Measurements from ENCODE around the gene NTRK3. TPM values are rescaled to one million over a fixed set of nuclear protein-coding genes. Genes with fewer than 3 reads are reported as not detected.

Gene NTRK3
- total and polyA plus RNA-seq, 2 donors (not counting 3 experiments of a cell fraction or from before 2014, with no cell fraction given) = not detected

DNA sequence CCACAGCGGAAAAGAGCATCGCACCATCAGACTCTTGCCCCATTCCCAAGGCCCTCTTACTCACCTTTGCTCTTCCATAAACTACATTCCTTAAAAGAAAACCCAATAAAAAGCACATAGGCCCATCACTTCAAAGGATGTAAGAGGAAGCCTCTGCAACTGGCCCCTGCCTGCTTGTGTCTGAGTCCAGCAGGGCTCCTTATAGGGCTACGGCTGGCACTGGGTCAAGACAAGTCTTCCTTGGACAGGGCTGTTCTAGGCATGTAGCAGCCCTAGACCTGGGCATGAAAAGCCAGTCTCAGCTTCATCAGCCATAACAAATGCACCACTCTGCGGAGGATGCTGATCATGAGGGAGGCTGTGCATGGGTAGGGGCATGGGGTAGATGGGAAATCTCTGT, 218.3 kb downstream of the NTRK3 start:
- no peaks in the 10 kb centered on the region for H3K27me3 ChIP-seq (ENCODE audit: control insufficient read depth in 2 of 2, insufficient read depth in 2 of 2, low read length in 2 of 2)
- no peak overlapping the region for H2AFZ ChIP-seq (ENCODE audit: low read depth, low read length)
- no TSS peak for BruUV-seq (replicated peaks)
- no peaks in the 10 kb centered on the region for H3K79me2 ChIP-seq (ENCODE audit: control insufficient read depth, insufficient read depth, low read length)
- H3K9ac ChIP-seq (replicated peaks; ENCODE audit: extremely low read depth, insufficient read depth, low read length) = no peak overlapping the region
- no peaks in the 10 kb centered on the region for H3K9me3 ChIP-seq (replicated peaks; ENCODE audit: control insufficient read depth, insufficient read depth, low read length)
- H4K20me1 ChIP-seq (replicated peaks; ENCODE audit: control insufficient read depth, extremely low read depth, insufficient read depth, low read length) = no peaks in the 10 kb centered on the region
- no peak for DNase-seq (ENCODE audit: low read depth, low spot score)
- no peaks in the 10 kb centered on the region for H3K4me1 ChIP-seq (ENCODE audit: control insufficient read depth, extremely low read depth, insufficient read depth, low read length)
- H3K4me2 ChIP-seq (ENCODE audit: insufficient read depth, low read length) = no peak overlapping the region
- CTCF ChIA-PET = no interaction called here
- intact Hi-C loops (cut with micrococcal nuclease) (no loop called here), dilution Hi-C loops (cut with MboI; ENCODE audit: extremely low pct_ligation_motif_present, low sequenced_read_pairs) (no loop called here)
- no peaks in the 10 kb centered on the region for H3K9me1 ChIP-seq (replicated peaks; ENCODE audit: control insufficient read depth, extremely low read depth, insufficient read depth, low read length)
- no peaks in the 10 kb centered on the region for H3K36me3 ChIP-seq (ENCODE audit: control insufficient read depth in 2 of 2, extremely low read depth in 1 of 2, insufficient read depth in 2 of 2, low read length in 2 of 2)
- no peak for TF ChIP-seq MYC (IDR thresholded peaks at IDR 0.05; ENCODE audit: low read depth, low read length)
- no peak overlapping the region for H3K27ac ChIP-seq (ENCODE audit: insufficient read depth, low read depth, low read length)
- H3K4me3 ChIP-seq (replicated peaks in 1 of 3; ENCODE audit: insufficient read depth in 1 of 3, low read depth in 1 of 3, low read length in 3 of 3) = no peak overlapping the region
- FAIRE-seq = no peak
- POLR2A ChIA-PET = no interaction called here

DNA sequence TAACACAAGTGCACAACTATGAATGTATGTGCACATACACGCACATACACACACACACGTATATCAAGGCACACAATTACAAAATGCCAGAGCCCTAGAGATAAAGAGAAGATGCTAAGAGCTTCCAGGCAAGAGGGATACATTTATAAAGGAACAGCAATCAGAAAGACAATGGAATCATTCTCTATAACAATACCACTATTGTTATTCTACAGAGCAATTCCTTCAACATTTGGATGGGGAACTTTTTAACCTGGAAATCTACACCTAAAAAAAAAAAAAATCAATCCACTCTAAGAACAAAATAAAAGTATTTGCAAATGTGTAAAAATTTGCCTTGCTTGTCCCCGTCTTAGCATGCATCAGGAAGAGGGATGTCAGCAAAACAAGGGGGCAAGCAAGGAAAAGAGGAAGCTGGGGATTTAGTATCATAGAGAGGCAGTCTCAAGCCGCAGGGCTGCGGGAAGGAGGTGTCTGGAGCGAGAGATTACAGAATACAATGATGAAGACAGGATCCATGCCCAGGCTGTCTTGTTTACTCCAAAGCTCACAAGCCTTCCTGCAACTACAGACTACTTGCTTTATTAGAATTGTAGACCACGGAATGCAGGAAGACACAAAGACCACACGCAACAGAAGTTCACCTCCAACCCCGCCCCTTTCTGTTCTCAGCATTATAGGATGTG, 220.2 kb downstream of the NTRK3 start:
- no peak overlapping the region for H3K27ac ChIP-seq (ENCODE audit: insufficient read depth, low read depth, low read length)
- TF ChIP-seq, protein P1, sequence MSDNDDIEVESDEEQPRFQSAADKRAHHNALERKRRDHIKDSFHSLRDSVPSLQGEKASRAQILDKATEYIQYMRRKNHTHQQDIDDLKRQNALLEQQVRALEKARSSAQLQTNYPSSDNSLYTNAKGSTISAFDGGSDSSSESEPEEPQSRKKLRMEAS (IDR thresholded peaks at IDR 0.05; ENCODE audit: insufficient read depth, insufficient read length) = no peak
- TF ChIP-seq, protein P2, sequence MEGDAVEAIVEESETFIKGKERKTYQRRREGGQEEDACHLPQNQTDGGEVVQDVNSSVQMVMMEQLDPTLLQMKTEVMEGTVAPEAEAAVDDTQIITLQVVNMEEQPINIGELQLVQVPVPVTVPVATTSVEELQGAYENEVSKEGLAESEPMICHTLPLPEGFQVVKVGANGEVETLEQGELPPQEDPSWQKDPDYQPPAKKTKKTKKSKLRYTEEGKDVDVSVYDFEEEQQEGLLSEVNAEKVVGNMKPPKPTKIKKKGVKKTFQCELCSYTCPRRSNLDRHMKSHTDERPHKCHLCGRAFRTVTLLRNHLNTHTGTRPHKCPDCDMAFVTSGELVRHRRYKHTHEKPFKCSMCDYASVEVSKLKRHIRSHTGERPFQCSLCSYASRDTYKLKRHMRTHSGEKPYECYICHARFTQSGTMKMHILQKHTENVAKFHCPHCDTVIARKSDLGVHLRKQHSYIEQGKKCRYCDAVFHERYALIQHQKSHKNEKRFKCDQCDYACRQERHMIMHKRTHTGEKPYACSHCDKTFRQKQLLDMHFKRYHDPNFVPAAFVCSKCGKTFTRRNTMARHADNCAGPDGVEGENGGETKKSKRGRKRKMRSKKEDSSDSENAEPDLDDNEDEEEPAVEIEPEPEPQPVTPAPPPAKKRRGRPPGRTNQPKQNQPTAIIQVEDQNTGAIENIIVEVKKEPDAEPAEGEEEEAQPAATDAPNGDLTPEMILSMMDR (IDR thresholded peaks at IDR 0.05; ENCODE audit: extremely low read depth in 1 of 2, insufficient read depth in 1 of 2, low read depth in 1 of 2, low read length in 2 of 2) = no peak
- TF ChIP-seq FOS (IDR thresholded peaks at IDR 0.05; ENCODE audit: borderline replicate concordance, insufficient read depth, low read length) (no peak), MYC (IDR thresholded peaks at IDR 0.05; ENCODE audit: low read depth, low read length) (no peak), JUN (IDR thresholded peaks at IDR 0.05; ENCODE audit: borderline replicate concordance, insufficient read depth, insufficient read length, low read depth) (no peak), EZH2 (IDR thresholded peaks at IDR 0.05; ENCODE audit: borderline replicate concordance, low read depth, low read length, severe bottlenecking) (no peak), GATA2 (IDR thresholded peaks at IDR 0.05; ENCODE audit: insufficient read depth, insufficient read length, low read depth, low read length) (no peak), POLR2A (IDR thresholded peaks at IDR 0.05; ENCODE audit: low read depth, low read length) (no peak), POLR2AphosphoS5 (IDR thresholded peaks at IDR 0.05; ENCODE audit: insufficient read depth, low read depth, low read length) (no peak)
- H4K20me1 ChIP-seq (replicated peaks; ENCODE audit: control insufficient read depth, extremely low read depth, insufficient read depth, low read length) = no peaks in the 10 kb centered on the region
- ChIA-PET POLR2A (no interaction called here), CTCF (no interaction called here)
- H3K9me1 ChIP-seq (replicated peaks; ENCODE audit: control insufficient read depth, extremely low read depth, insufficient read depth, low read length) = no peaks in the 10 kb centered on the region
- H3K79me2 ChIP-seq (ENCODE audit: control insufficient read depth, insufficient read depth, low read length) = no peaks in the 10 kb centered on the region
- H3K4me2 ChIP-seq (ENCODE audit: insufficient read depth, low read length) = no peak overlapping the region
- H3K9ac ChIP-seq (replicated peaks; ENCODE audit: extremely low read depth, insufficient read depth, low read length) = no peak overlapping the region
- H3K4me3 ChIP-seq (replicated peaks in 1 of 3; ENCODE audit: insufficient read depth in 1 of 3, low read depth in 1 of 3, low read length in 3 of 3) = no peak overlapping the region
- FAIRE-seq = no peak
- H2AFZ ChIP-seq (ENCODE audit: low read depth, low read length) = no peak overlapping the region
- dilution Hi-C loops (cut with MboI; ENCODE audit: extremely low pct_ligation_motif_present, low sequenced_read_pairs) = no loop called here
- no peaks in the 10 kb centered on the region for H3K4me1 ChIP-seq (ENCODE audit: control insufficient read depth, extremely low read depth, insufficient read depth, low read length)
- BruUV-seq (replicated peaks) = no TSS peak
- no peaks in the 10 kb centered on the region for H3K36me3 ChIP-seq (ENCODE audit: control insufficient read depth in 2 of 2, extremely low read depth in 1 of 2, insufficient read depth in 2 of 2, low read length in 2 of 2)
- H3K27me3 ChIP-seq (ENCODE audit: control insufficient read depth in 2 of 2, insufficient read depth in 2 of 2, low read length in 2 of 2) = no peaks in the 10 kb centered on the region
- intact Hi-C loops (cut with micrococcal nuclease) = no loop called here
- no peak for DNase-seq (ENCODE audit: low read depth, low spot score)
- H3K9me3 ChIP-seq (replicated peaks; ENCODE audit: control insufficient read depth, insufficient read depth, low read length) = peaks cover 2% of the 10 kb centered on the region

All from endothelial cell of umbilical vein (primary cell).